Panc1 (cell line): Measurements from ENCODE around the gene ANKRD33B.

Source experiments
- CTCF ChIP-seq: fragments of 450-650 bp; IDR thresholded peaks from 2 replicates; pipeline ENCODE4 v1.5.1; 2017; ENCODE audit warnings: mild to moderate bottlenecking
- POLR2AphosphoS5 ChIP-seq: IDR thresholded peaks from 2 replicates; pipeline ENCODE4 v1.6.1; 2012; ENCODE audit warnings: mild to moderate bottlenecking, low read depth, low read length, moderate library complexity
- SIN3A ChIP-seq: IDR thresholded peaks from 2 replicates; pipeline ENCODE4 v1.6.1; 2012; ENCODE audit warnings: low read depth, mild to moderate bottlenecking, low read length, moderate library complexity, borderline replicate concordance; ENCODE audit not compliant: insufficient read depth
- TF ChIP-seq, protein P1 (sequence below), 2 experiments: IDR thresholded peaks; 2 replicates each; pipeline ENCODE4 v1.6.1; 2011 to 2012; ENCODE audit warnings: low read depth in 2 of 2, control low read depth in 1 of 2, low read length in 1 of 2, mild to moderate bottlenecking in 1 of 2, moderate library complexity in 1 of 2; ENCODE audit not compliant: insufficient read depth in 1 of 2

- no peak for TF ChIP-seq POLR2AphosphoS5
- no peak for TF ChIP-seq SIN3A
- TF ChIP-seq CTCF, result no peak
- TF ChIP-seq, protein P1, sequence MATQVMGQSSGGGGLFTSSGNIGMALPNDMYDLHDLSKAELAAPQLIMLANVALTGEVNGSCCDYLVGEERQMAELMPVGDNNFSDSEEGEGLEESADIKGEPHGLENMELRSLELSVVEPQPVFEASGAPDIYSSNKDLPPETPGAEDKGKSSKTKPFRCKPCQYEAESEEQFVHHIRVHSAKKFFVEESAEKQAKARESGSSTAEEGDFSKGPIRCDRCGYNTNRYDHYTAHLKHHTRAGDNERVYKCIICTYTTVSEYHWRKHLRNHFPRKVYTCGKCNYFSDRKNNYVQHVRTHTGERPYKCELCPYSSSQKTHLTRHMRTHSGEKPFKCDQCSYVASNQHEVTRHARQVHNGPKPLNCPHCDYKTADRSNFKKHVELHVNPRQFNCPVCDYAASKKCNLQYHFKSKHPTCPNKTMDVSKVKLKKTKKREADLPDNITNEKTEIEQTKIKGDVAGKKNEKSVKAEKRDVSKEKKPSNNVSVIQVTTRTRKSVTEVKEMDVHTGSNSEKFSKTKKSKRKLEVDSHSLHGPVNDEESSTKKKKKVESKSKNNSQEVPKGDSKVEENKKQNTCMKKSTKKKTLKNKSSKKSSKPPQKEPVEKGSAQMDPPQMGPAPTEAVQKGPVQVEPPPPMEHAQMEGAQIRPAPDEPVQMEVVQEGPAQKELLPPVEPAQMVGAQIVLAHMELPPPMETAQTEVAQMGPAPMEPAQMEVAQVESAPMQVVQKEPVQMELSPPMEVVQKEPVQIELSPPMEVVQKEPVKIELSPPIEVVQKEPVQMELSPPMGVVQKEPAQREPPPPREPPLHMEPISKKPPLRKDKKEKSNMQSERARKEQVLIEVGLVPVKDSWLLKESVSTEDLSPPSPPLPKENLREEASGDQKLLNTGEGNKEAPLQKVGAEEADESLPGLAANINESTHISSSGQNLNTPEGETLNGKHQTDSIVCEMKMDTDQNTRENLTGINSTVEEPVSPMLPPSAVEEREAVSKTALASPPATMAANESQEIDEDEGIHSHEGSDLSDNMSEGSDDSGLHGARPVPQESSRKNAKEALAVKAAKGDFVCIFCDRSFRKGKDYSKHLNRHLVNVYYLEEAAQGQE (IDR thresholded peaks at IDR 0.05; ENCODE audit: insufficient read depth in 1 of 2, low read depth in 2 of 2, low read length in 1 of 2), result no peak
Observed at GRCh38 chr5:10645146-10645545, 81.3 kb downstream of the ANKRD33B start.
